Nephron progenitor cell (in vitro differentiated cells): ENCODE data around the gene A2M.

Source experiments
- DNase-seq: peaks from one replicate; pipeline ENCODE4 v3.0.0; 2021
- H3K27ac Mint-ChIP-seq: 2 replicates; pipeline ENCODE4 v1.8.0; 2021; ENCODE audit warnings: mild to moderate bottlenecking, moderate library complexity, mixed read lengths
- H3K27me3 Mint-ChIP-seq: 2 replicates; pipeline ENCODE4 v1.8.0; 2021; ENCODE audit warnings: mild to moderate bottlenecking, low read depth, mixed read lengths; ENCODE audit not compliant: poor library complexity
- H3K36me3 Mint-ChIP-seq: 2 replicates; pipeline ENCODE4 v1.8.0; 2021; ENCODE audit warnings: low read depth, mixed read lengths
- H3K4me1 Mint-ChIP-seq: 2 replicates; pipeline ENCODE4 v1.8.0; 2021; ENCODE audit warnings: mixed read lengths
- H3K4me3 Mint-ChIP-seq: 2 replicates; pipeline ENCODE4 v1.8.0; 2021; ENCODE audit warnings: mild to moderate bottlenecking, moderate library complexity, mixed read lengths
- H3K9me3 Mint-ChIP-seq: 2 replicates; pipeline ENCODE4 v1.8.0; 2021; ENCODE audit warnings: mild to moderate bottlenecking, moderate library complexity, mixed read lengths
- CTCF ChIP-seq: fragments of 200-600 bp; sonication (generic); IDR thresholded peaks from 2 replicates; pipeline ENCODE4 v1.5.0; 2021; ENCODE audit warnings: antibody characterized with exemption

Gene A2M

GRCh38 chr12:9024512-9024911, 91.2 kb downstream of the A2M start:
- H3K4me3 Mint-ChIP-seq = no peak overlapping the region
- H3K27ac Mint-ChIP-seq = no peak overlapping the region
- DNase-seq = no peak

GRCh38 chr12:9022592-9022991, 93.1 kb downstream of the A2M start:
- H3K36me3 Mint-ChIP-seq = peaks cover 2% of the 10 kb centered on the region
- peaks cover 3% of the 10 kb centered on the region for H3K27me3 Mint-ChIP-seq
- no peaks in the 10 kb centered on the region for H3K4me1 Mint-ChIP-seq
- no peak for TF ChIP-seq CTCF
- H3K9me3 Mint-ChIP-seq = peaks cover 26% of the 10 kb centered on the region
- H3K27ac Mint-ChIP-seq = no peak overlapping the region
- no peak for DNase-seq
- H3K4me3 Mint-ChIP-seq = no peak overlapping the region

More at GRCh38 chr12:9024512-9024911, 91.2 kb downstream of the A2M start:
- TF ChIP-seq CTCF = no peak
- Mint-ChIP-seq H3K36me3 (peaks cover 4% of the 10 kb centered on the region), H3K9me3 (peaks cover 7% of the 10 kb centered on the region), H3K4me1 (no peaks in the 10 kb centered on the region), H3K27me3 (no peaks in the 10 kb centered on the region)
